ENCODE results near the gene FRMD3. TPM values are rescaled to one million over a fixed set of nuclear protein-coding genes. Genes with fewer than 3 reads are reported as not detected.

FRMD3 gene
- total RNA-seq, 1 donor from 2014 or later, result 1.9 TPM

DNA sequence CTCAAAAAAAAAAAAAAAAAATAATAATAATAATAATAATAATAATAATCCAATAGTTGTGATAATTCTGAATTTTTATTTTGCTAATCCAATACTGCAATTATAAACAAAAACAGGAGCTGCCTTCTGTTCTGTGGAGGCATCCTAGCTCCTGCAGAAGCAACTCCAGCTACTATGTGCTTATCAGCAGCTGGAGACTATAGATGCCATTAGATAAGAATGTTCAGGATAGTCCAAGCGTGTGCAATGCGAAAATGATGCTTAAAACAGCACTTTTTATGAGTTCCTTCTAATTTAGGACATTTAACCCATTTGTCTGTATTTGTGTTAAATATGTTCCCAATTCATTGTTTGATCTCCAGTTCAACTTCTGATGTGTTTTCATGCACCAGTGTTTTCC, 254.7 kb downstream of the FRMD3 start:
- H3K9ac ChIP-seq, result no peak overlapping the region
- H2AFZ ChIP-seq (replicated peaks), result no peak overlapping the region
- no peak overlapping the region for H3K4me3 ChIP-seq
- Mint-ChIP-seq H3K27me3 (ENCODE audit: insufficient read depth, low read depth) (no peaks in the 10 kb centered on the region), H3K36me3 (no peaks in the 10 kb centered on the region), H3K4me1 (peaks cover 8% of the 10 kb centered on the region), H3K27ac (no peak overlapping the region), H3K4me3 (no peak overlapping the region), H3K9me3 (no peaks in the 10 kb centered on the region)
- DNase-seq (ENCODE audit: low spot score), result no peak
- H3K79me2 ChIP-seq (ENCODE audit: low read depth), result no peaks in the 10 kb centered on the region
- H3K9me3 ChIP-seq (ENCODE audit: low read depth), result no peaks in the 10 kb centered on the region
- TF ChIP-seq EZH2phosphoT487 (IDR thresholded peaks at IDR 0.05) (no peak), EZH2 (IDR thresholded peaks at IDR 0.05) (no peak)
- TF ChIP-seq, protein P1, sequence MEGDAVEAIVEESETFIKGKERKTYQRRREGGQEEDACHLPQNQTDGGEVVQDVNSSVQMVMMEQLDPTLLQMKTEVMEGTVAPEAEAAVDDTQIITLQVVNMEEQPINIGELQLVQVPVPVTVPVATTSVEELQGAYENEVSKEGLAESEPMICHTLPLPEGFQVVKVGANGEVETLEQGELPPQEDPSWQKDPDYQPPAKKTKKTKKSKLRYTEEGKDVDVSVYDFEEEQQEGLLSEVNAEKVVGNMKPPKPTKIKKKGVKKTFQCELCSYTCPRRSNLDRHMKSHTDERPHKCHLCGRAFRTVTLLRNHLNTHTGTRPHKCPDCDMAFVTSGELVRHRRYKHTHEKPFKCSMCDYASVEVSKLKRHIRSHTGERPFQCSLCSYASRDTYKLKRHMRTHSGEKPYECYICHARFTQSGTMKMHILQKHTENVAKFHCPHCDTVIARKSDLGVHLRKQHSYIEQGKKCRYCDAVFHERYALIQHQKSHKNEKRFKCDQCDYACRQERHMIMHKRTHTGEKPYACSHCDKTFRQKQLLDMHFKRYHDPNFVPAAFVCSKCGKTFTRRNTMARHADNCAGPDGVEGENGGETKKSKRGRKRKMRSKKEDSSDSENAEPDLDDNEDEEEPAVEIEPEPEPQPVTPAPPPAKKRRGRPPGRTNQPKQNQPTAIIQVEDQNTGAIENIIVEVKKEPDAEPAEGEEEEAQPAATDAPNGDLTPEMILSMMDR (IDR thresholded peaks at IDR 0.05), result no peak
- no peak overlapping the region for H3K4me2 ChIP-seq
- H3K27ac ChIP-seq, result no peak overlapping the region
- H3F3A ChIP-seq (ENCODE audit: low read depth), result no peaks in the 10 kb centered on the region
- no peaks in the 10 kb centered on the region for H4K20me1 ChIP-seq (ENCODE audit: low read depth)
- H3K27me3 ChIP-seq, result no peaks in the 10 kb centered on the region
- H3K36me3 ChIP-seq, result no peaks in the 10 kb centered on the region
- H3K4me1 ChIP-seq, result no peaks in the 10 kb centered on the region

DNA sequence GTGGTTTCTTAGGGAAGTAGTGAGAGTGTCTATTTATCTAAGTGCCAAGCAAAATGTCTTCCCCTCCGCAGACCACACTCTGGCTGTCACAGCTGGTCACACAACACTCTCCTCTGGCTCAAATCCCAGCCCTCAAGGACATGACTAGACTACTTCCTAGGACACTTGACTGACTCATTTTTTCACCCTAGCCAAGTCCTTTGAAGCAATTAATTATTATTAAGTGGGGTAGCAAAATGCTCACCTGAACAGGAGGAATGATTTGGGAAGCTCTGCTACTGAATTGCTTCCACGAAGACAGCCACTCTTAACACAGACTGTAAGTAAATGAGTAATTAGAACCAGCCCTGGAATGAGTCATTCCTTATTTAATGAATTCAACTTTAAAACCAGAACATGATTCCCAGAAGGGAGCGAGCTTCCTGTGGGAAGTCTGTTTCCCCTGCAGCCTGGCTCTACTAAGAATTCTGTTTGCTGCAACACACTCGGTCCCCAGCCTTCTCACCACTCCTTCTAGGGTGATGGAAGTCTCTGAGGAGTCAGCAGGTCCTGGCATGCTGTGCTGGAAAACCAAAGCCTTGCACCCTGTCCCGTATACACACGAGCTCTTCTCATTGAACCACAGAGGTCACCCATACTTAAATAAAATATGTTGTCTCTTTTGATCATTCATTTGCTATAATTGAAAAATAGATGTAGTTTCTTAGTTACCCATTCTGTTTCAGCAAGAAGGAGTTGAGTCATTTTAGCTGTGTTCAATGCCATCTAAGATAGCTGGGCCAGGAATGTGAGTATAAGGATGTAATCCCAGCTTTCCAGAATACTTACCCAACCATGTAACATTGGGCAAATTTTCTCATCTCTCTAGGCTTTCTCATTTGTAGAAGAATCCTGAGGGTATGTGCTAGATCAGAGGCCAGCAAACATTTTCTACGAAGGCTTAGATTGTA, 256.6 kb downstream of the FRMD3 start:
- Histone ChIP-seq H3K79me2 (ENCODE audit: low read depth) (no peaks in the 10 kb centered on the region), H4K20me1 (ENCODE audit: low read depth) (no peaks in the 10 kb centered on the region), H3K27ac (no peak overlapping the region), H3K4me1 (no peaks in the 10 kb centered on the region), H3K4me3 (no peak overlapping the region), H3F3A (ENCODE audit: low read depth) (no peaks in the 10 kb centered on the region), H3K36me3 (no peaks in the 10 kb centered on the region), H3K9ac (no peak overlapping the region), H3K27me3 (no peaks in the 10 kb centered on the region), H2AFZ (replicated peaks) (no peak overlapping the region), H3K4me2 (no peak overlapping the region), H3K9me3 (ENCODE audit: low read depth) (no peaks in the 10 kb centered on the region)
- Mint-ChIP-seq H3K4me3 (no peak overlapping the region), H3K4me1 (peaks cover 8% of the 10 kb centered on the region), H3K36me3 (no peaks in the 10 kb centered on the region), H3K9me3 (no peaks in the 10 kb centered on the region), H3K27ac (no peak overlapping the region), H3K27me3 (ENCODE audit: insufficient read depth, low read depth) (no peaks in the 10 kb centered on the region)
- TF ChIP-seq EZH2phosphoT487 (IDR thresholded peaks at IDR 0.05), result no peak
- TF ChIP-seq EZH2 (IDR thresholded peaks at IDR 0.05), result no peak
- TF ChIP-seq, protein P1 (IDR thresholded peaks at IDR 0.05), result no peak
- no peak for DNase-seq (ENCODE audit: low spot score)

- H3K4me2 ChIP-seq, result no peak overlapping the region
- Mint-ChIP-seq H3K4me3 (no peak overlapping the region), H3K36me3 (no peaks in the 10 kb centered on the region), H3K27me3 (ENCODE audit: insufficient read depth, low read depth) (no peaks in the 10 kb centered on the region), H3K9me3 (no peaks in the 10 kb centered on the region), H3K4me1 (peaks cover 7% of the 10 kb centered on the region), H3K27ac (no peak overlapping the region)
- H3F3A ChIP-seq (ENCODE audit: low read depth), result no peaks in the 10 kb centered on the region
- H3K36me3 ChIP-seq, result no peaks in the 10 kb centered on the region
- H4K20me1 ChIP-seq (ENCODE audit: low read depth), result no peaks in the 10 kb centered on the region
- no peak overlapping the region for H2AFZ ChIP-seq (replicated peaks)
- H3K4me1 ChIP-seq, result no peaks in the 10 kb centered on the region
- TF ChIP-seq EZH2 (IDR thresholded peaks at IDR 0.05) (no peak), EZH2phosphoT487 (IDR thresholded peaks at IDR 0.05) (no peak)
- TF ChIP-seq, protein P1 (IDR thresholded peaks at IDR 0.05), result no peak
- H3K4me3 ChIP-seq, result no peak overlapping the region
- no peak overlapping the region for H3K27ac ChIP-seq
- no peaks in the 10 kb centered on the region for H3K9me3 ChIP-seq (ENCODE audit: low read depth)
- H3K79me2 ChIP-seq (ENCODE audit: low read depth), result no peaks in the 10 kb centered on the region
- H3K9ac ChIP-seq, result no peak overlapping the region
- DNase-seq (ENCODE audit: low spot score), result no peak
- H3K27me3 ChIP-seq, result no peaks in the 10 kb centered on the region
Observed at GRCh38 chr9:83280790-83281189, 257.4 kb downstream of the FRMD3 start.
